GM19043 (cell line): ENCODE measurements around the gene TFAP2C.
"Not testable (repeated sequence)": the region's sequence is repeated elsewhere in the genome, so short reads cannot be mapped to it uniquely, and the experiment has no call there.

ENCODE experiments used
- ATAC-seq: cut with Tn5 transposase; IDR thresholded peaks from one replicate; pipeline ENCODE4 v1.9.1; 2021; ENCODE audit warnings: low read depth; ENCODE audit not compliant: unreplicated experiment

Gene TFAP2C

DNA sequence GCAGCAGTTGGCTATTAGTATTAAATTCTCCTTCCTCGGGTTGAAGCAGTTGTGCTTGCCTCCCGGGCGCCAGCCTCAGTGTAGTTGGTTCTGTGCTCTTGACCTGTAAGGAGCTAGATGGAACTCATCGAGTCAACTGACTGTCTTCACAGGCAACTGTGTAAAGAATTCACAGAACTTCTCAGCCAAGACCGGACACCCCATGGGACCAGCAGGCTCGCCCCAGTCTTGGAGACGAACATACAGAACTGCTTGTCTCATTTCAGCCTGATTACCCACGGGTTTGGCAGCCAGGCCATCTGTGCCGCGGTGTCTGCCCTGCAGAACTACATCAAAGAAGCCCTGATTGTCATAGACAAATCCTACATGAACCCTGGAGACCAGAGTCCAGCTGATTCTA, 8.5 kb downstream of the TFAP2C start:
- no peak for ATAC-seq

DNA sequence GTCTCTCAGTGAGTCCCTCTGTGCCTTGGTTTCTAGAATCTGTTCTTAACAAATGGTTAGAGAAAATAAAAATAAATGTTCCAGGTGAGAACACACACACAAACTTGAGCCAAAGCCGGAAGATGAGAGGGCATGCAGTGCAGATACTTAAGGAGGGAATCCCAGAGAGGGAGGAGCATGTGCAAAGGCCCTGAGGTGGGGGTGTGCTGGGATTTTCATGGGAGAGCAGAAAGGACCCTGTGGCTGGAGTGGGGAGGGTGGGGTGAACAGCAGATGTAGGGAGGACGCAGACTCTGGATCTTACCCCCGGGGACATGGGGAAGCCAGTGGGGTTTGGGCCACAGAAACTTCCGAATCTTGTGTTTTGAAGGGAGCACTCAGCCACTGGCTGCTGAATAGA, 17.5 kb downstream of the TFAP2C start:
- ATAC-seq: no peak

DNA sequence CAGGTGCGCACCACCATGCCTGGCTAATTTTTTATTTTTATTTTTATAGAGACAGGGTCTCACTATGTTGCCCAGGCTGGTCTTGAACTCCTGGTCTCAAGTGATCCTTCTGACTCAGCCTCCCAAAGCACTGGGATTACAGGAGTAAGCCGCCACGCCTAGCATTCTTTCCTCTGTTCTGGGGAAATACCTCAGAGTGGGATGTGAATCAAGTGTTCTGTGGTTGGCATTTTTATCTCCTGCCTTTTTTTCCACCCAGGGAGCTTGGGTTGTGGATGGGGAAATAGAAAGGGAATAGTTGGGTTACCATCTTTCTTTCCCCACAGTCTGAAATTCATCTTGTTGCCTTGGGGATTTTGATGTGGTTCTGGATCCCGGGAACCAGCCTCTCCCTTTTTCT, 24.1 kb downstream of the TFAP2C start:
- ATAC-seq: no peak

GRCh38 chr20:56656632-56657031, 27.5 kb downstream of the TFAP2C start:
- no peak for ATAC-seq

GRCh38 chr20:56657879-56658278, 28.8 kb downstream of the TFAP2C start:
- ATAC-seq: no peak

DNA sequence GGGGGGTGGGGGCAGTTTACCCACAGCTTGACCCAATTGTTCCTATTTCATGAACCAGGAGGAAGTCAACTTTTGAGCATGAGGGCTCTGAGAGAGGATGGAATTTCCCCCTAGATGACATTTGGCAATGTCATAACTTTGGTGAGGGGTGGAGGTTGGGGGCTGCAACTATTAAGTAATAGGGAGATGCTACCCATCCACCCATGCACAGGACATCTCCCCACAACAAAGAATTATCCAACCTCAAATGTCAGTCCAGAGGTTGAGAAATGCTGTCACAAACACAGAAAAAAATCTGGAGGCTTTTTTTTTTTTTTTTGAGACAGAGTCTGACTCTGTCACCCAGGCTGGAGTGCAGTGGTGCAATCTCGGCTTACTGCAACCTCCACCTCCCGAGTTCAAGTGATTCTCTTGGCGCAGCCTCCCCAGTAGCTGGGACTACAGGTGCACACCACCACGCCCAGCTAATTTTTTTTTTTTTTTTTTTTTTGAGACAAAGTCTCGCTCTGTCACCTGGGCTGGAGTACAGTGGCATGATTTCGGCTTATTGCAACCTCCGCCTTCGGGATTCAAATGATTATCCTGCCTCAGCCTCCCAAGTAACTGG, 29.3 kb downstream of the TFAP2C start:
- ATAC-seq: not testable (repeated sequence)

DNA sequence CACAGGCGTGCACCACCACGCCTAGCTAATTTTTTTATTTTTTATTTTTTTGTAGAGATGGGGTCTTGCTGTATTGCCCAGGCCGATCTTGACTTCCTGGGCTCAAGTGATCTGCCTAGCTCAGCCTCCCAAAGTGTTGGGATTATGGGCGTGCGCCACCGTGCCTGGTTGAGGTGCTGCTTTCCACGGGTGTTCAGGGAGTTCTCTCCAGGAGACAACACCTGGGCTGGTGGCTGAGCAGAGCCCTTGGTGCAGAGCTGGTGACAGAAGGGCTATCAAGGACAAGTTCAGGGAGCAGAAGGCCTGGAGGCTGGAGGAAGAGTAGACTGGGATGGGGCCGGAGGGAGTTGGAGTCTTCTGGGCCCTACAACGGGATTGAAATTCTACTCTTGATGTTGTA, 34.6 kb downstream of the TFAP2C start:
- ATAC-seq: no peak

DNA sequence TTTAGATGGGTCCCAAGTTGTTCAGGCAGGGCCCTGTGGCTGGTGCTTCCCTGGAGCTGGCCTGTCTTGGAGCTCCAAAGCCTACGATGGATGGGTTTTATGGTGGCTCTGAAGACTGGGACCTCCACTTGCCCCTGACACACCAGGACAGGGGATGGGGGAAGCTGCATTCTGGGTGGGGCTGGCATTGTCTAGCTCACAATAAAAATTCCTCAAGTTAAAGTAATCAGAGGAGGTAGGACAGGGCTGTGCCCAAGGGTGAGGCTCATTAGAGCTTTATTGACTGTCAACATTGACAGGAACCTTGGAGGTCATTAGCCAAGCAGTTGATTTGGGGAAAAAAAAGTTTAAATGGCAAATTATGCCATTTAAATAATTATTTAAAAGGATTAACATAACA, 35.7 kb downstream of the TFAP2C start:
- ATAC-seq: no peak

- ATAC-seq: no peak
Observed at GRCh38 chr20:56665806-56666205, 36.7 kb downstream of the TFAP2C start.

- no peak for ATAC-seq
Observed at GRCh38 chr20:56673450-56673849, 44.3 kb downstream of the TFAP2C start.

- no peak for ATAC-seq
Observed at GRCh38 chr20:56676001-56676400, 46.9 kb downstream of the TFAP2C start.

- no peak for ATAC-seq
Observed at GRCh38 chr20:56676679-56677078, 47.6 kb downstream of the TFAP2C start.

- ATAC-seq: no peak
Observed at GRCh38 chr20:56683077-56683865, 54.2 kb downstream of the TFAP2C start.

- ATAC-seq: no peak
Observed at GRCh38 chr20:56685879-56686278, 56.8 kb downstream of the TFAP2C start.

GRCh38 chr20:56687061-56687460, 58.0 kb downstream of the TFAP2C start:
- ATAC-seq: no peak

DNA sequence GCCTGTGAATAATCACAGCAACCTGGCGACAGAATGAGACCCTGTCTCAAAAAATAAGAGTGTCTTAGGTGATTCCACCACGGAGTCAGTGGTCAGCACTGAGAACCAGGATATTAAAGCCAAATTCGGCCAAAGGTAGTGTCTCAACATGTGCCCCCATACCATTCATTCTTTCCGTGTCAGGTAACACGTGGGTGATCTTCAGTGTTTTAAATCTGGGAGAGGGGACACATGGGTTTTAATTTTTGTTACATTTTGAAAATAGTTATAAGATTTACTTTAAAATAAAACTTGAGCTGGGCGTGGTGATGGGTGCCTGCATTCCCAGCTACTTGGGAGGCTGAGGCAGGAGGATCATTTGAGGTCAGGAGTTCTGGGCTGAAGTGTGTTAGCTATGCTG, 59.0 kb downstream of the TFAP2C start:
- no peak for ATAC-seq
